Measurements from ENCODE around the gene AGFG1. TPM values are rescaled to one million over a fixed set of nuclear protein-coding genes. Genes with fewer than 3 reads are reported as not detected.

AGFG1 gene, protein sequence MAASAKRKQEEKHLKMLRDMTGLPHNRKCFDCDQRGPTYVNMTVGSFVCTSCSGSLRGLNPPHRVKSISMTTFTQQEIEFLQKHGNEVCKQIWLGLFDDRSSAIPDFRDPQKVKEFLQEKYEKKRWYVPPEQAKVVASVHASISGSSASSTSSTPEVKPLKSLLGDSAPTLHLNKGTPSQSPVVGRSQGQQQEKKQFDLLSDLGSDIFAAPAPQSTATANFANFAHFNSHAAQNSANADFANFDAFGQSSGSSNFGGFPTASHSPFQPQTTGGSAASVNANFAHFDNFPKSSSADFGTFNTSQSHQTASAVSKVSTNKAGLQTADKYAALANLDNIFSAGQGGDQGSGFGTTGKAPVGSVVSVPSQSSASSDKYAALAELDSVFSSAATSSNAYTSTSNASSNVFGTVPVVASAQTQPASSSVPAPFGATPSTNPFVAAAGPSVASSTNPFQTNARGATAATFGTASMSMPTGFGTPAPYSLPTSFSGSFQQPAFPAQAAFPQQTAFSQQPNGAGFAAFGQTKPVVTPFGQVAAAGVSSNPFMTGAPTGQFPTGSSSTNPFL
- total RNA-seq: 74.5 and 75.0 TPM in 2 replicates

GRCh38 chr2:227471924-227472264 lies at the start of gene AGFG1:
AGFG1 (plus strand) TSS chr2:227472156; CDS start chr2:227472422, 266 bp downstream.
- intact Hi-C loops (cut with micrococcal nuclease): loop anchor here (1.0 to 5.0 kb wide), 5 partner anchors 8 to 635 kb away; partner anchors contain the start of genes MFF and RHBDD1

DNA sequence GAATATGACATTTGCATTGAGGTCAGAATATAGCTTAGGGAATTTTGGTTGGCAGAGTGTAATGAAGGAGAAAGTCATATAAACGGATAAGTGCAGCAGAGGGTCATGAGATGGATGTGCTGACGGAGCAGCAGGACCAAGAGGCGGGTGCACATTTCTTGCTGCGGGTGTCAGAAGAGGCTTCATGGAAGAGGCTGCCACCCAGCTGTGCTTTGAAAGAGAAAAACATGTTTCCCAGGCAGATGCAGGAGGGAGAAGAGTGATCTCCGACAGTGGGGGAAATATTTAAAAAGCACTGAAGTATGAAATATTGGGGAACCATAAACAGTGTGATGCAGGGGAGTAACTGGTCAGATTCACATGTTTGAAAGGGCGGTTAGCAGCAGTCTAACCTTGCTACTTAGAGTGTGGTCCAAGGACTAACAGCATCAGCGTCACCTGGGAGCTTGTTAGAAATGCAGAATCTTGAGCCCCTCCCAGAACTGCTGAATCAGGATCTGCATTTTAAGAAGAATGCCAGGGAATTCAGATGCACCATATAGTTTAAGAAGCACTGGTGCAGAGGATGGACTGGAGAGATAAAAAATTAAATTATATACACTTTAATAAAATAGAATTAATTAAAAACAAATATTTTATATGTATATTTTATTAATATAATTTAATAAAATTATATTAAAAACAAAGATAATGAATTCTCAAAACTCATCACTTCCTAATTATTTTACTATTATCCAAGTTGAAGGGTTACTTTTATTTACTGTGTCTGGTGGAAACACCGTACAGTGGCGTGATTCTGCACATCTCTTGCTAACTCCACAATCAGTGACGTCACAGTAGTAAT lies 48.1 kb upstream of the AGFG1 start:
- intact Hi-C loops (cut with micrococcal nuclease): no loop called here

- intact Hi-C loops (cut with micrococcal nuclease): no loop called here
These were observed 43.1 kb upstream of the AGFG1 start for GRCh38 chr2:227428731-227429285.

- intact Hi-C loops (cut with micrococcal nuclease): no loop called here
These were observed 41.3 kb upstream of the AGFG1 start for GRCh38 chr2:227430639-227431038.

DNA sequence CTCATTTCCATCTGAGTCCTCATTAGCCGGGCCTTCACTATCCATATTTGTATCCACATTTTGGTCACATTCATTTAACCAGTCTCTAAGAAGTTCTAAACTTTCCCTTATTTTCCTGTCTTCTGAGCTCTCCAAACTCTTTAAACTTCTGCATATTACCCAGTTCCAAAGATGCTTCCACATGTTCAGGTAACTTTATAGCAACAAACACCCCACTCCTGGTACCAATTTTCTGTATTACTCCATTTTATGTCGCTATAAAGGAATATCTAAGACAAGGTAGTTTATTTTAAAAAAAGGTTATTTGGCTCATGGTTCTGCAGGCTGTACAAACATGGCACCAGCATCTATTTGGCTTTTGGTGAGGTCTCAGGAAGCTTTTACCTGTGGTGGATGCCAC lies 38.8 kb upstream of the AGFG1 start:
- intact Hi-C loops (cut with micrococcal nuclease): no loop called here

- intact Hi-C loops (cut with micrococcal nuclease): no loop called here
These were observed 35.4 kb upstream of the AGFG1 start for GRCh38 chr2:227436436-227437174.

- intact Hi-C loops (cut with micrococcal nuclease): no loop called here
These were observed 32.7 kb upstream of the AGFG1 start for GRCh38 chr2:227439214-227439613.

DNA sequence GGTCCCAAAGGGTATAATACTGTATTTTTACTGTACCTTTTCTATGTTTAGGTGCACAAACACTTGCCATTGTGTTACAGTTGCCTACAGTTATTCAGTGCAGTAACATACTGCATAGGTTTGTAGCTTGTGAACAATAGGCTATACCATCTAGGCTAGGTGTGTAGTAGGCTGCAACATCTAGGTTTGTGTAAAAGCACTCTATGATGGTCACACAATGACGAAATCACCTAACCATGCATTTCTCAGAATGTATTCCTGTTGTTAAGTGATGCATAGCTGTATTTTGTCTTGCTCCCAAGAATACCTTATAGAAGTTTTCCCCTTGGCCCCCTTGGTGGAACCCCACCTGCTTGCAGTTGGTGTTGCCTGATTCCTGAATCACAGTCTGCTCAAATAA lies 29.3 kb upstream of the AGFG1 start:
- intact Hi-C loops (cut with micrococcal nuclease): no loop called here

- intact Hi-C loops (cut with micrococcal nuclease): no loop called here
These were observed 27.9 kb upstream of the AGFG1 start for GRCh38 chr2:227443889-227444568.

DNA sequence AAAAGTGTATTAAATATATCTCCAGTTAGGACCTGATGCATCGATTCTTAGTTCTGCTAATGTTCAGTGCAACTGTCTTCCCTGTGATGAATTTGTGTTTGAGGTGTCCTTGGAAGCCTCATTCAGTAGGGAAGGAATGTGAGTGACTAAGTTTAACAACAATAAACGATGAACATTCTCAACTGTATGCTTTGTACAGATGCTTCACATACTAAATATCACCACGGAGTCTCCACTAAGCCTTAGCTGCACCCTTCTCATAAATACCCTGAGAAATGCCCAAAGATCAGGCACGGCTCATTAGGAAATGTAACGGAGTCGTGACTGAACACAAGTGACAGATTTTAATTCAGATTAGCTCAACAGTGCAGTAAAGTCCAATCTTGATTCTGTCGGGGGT lies 24.4 kb upstream of the AGFG1 start:
- intact Hi-C loops (cut with micrococcal nuclease): no loop called here

DNA sequence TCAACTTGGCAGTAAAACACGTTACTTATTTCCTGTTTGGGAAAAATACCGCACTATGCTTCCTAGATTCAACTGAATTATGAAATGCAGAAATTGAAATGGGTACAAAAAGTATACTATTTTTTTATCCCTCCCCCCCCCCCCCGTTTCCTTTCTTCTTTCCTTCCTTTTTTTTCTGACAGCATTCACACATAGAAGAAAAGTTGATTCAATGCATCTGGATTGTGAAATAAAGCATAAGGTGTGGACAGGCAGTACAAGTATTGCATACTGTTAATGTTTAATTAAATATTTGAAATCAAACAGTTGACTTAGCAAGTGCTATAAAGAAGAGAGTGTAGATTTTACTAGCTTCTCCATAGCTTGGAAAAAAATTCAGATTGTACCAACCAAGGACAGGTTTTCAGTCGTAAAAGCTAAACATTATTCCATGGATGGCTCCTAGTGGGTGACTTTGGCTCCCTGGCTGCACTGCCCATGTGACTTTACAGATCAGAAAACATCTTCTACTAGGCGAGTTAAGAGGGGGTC lies 21.6 kb upstream of the AGFG1 start:
- intact Hi-C loops (cut with micrococcal nuclease): no loop called here

GRCh38 chr2:227450926-227451654 lies 20.9 kb upstream of the AGFG1 start:
- intact Hi-C loops (cut with micrococcal nuclease): no loop called here

DNA sequence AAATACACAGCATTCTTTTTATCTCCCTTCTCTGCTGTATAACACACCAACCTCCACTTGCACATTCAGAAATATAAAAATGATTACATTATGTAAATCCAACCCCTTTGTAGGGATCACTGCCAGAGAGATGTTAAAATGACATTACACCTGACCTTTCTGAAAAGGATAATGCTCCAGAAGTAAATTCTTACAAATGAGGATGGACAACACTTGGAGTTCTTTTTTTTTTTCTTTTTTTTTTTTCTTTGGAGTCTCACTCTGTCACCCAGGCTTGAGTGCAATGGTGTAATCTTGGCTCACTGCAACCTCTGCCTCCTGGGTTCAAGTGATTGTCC lies 20.3 kb upstream of the AGFG1 start:
- intact Hi-C loops (cut with micrococcal nuclease): no loop called here

- intact Hi-C loops (cut with micrococcal nuclease): no loop called here
These were observed 18.1 kb upstream of the AGFG1 start for GRCh38 chr2:227453810-227454209.

DNA sequence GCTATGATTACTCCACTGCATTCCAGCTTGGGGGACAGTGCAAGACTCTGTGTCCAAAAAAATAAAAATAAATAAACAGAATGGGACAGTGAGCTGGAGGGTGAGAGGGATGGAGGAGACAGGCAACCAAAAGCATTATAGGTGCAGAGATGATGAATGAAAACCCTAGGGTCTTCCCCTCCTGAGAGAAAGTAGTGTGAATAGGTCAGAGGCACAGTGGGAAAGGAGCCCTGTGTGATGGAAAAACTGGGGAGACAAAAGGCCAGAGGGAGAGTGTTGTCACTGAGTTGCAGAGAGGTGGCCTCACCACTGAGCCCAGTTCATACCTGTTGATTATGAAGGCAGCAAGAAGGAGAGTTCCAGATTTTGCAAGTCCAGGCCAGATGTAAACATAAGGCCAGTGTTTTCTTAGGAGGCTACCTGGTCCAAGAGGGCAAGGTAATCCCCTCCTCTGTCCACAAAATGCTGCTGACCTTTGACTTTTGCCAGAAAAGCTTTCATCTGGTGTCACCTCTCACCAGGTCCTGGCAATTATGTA lies 17.6 kb upstream of the AGFG1 start:
- intact Hi-C loops (cut with micrococcal nuclease): no loop called here

DNA sequence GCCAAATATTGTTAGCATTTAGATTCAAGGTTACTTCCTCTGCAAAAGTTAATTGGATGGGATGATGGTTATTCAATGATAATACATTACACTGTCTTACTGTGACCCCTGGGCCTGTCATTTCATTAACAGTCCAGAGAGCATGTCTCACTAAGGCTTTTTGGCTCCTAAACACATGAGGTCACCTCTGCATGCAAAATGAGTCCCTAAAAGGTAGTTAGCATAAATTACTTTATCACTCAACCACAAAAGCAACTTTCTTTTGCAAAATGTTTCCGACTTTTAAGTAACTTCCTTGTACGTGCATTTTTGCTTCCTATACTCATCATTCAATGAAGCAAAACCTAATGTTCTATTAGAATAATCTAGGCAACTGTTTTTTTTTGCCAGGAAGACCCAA lies 16.8 kb upstream of the AGFG1 start:
- intact Hi-C loops (cut with micrococcal nuclease): no loop called here

DNA sequence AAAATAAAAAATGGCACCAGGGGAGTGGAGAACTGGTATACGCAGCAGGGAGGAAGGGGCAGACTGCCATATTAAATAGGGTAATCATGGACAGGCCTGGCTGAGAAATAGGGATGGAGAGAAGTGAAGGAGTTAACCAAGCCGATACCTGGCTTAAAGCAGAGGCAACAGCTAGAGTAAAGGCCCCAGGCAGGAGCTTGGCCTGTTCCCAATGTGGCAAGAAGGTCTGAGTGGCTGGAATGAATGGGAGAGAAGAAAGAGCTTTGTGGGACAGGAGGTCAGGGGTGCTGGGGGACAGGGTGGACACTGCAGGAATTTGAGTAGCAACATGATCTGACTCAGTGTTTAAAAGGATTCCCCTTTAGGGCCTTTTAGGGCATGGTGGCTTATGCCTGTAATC lies 15.9 kb upstream of the AGFG1 start:
- intact Hi-C loops (cut with micrococcal nuclease): no loop called here

DNA sequence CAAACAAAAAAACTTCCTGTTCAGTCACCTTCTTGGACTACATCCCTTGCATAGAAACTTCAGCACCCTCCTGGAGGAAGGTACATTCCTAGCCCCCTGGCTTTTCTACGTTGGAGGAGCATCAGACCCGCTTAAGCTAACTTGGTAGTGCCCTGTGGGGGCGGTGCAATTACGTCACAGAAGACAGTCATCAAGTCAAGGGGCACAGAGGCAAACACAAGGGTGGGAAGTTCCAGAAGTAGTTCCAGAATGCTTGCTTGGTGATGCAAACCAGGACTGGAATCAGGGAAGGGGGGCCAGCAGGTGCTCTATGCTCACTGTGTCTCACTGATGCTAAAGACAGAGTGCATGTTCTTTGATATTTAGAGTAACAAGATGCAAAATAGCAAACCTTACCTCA lies 15.2 kb upstream of the AGFG1 start:
- intact Hi-C loops (cut with micrococcal nuclease): no loop called here

DNA sequence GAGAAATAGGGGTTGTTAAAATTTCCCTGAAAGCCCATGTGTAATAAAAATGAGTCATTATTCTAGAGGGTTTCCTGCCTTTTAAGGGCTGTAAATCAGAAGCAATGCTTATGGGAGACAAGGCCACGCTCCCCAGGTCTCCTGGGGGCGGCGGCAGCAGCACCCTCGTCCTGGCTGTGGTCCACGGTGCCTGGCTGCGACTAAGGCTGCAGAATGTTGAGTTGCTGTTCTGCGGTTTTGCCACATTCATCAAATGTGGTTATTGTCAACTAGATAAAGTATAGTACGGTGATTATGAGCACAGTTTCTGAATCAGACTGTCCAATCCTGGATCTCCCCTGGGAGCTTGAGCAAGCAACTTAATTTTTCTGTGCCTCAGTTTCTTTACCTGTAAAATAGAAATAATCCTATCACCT lies 11.9 kb upstream of the AGFG1 start:
- intact Hi-C loops (cut with micrococcal nuclease): loop anchor here (1.0 kb wide), 1 partner anchor 12 kb away; the partner anchor contains the start of gene AGFG1

Data from T-helper 2 cell treated with Interferon-gamma antibody and Interleukin-4, amounts not matched to agents 100 ng/mL and 5 ng/mL, for 36 hours (primary cell).